Measurements from ENCODE around the gene PLEKHM3. TPM values are rescaled to one million over a fixed set of nuclear protein-coding genes. Genes with fewer than 3 reads are reported as not detected.

Gene PLEKHM3
- total and polyA plus RNA-seq, 2 experiments from 2014 or later, result 3.9 to 8.8 TPM

- Mint-ChIP-seq H3K4me3 (no peak overlapping the region), H3K9me3 (no peaks in the 10 kb centered on the region)
- H3K4me2 ChIP-seq, result 0 out of 2 replicates have a peak overlapping the region, but pooled peaks have one; percentile 51
Observed at GRCh38 chr2:207792244-207792785, 233.0 kb downstream of the PLEKHM3 start.

More at GRCh38 chr2:207792244-207792785, 233.0 kb downstream of the PLEKHM3 start:
- H3K4me1 Mint-ChIP-seq, result peaks cover 21% of the 10 kb centered on the region
- DNase-seq (ENCODE audit: low spot score) (peak; percentile 36), ATAC-seq (peak; percentile 15; the same call in 2 of the 3 replicates)
- no peaks in the 10 kb centered on the region for H3K79me2 ChIP-seq (replicated peaks; ENCODE audit: insufficient read depth)
- H3K36me3 Mint-ChIP-seq (ENCODE audit: low read depth), result no peaks in the 10 kb centered on the region
- H3K27me3 ChIP-seq (ENCODE audit: insufficient read depth), result no peaks in the 10 kb centered on the region
- no peaks in the 10 kb centered on the region for H3K36me3 ChIP-seq (ENCODE audit: insufficient read depth)
- peak overlapping the region; percentile 90; the same call in 1 of the 2 replicates for H2AFZ ChIP-seq
- no peak for TF ChIP-seq ZNF114 (CRISPR knock-in tag; IDR thresholded peaks at IDR 0.05)
- no peak for TF ChIP-seq CTCF (conservative IDR thresholded peaks at IDR 0.05; ENCODE audit: low read depth in 2 of 2)
- no peak for TF ChIP-seq REST (IDR thresholded peaks at IDR 0.05; ENCODE audit: unreplicated experiment)
- no peak for TF ChIP-seq EZH2 (IDR thresholded peaks at IDR 0.05; ENCODE audit: low read depth, unreplicated experiment)
- TF ChIP-seq STAT1 (IDR thresholded peaks at IDR 0.05; ENCODE audit: unreplicated experiment), result no peak
- TF ChIP-seq JUNB (IDR thresholded peaks at IDR 0.05; ENCODE audit: unreplicated experiment), result no peak
- no peak for TF ChIP-seq POLR2AphosphoS5 (IDR thresholded peaks at IDR 0.05; ENCODE audit: low read depth)
- no peak for TF ChIP-seq ETS1 (IDR thresholded peaks at IDR 0.05)
- TF ChIP-seq NANOG (IDR thresholded peaks at IDR 0.05; ENCODE audit: borderline replicate concordance), result no peak
- no peak for TF ChIP-seq ZNF462 (CRISPR knock-in tag; IDR thresholded peaks at IDR 0.05)
- no peak for TF ChIP-seq CREB1 (CRISPR knock-in tag; IDR thresholded peaks at IDR 0.05; ENCODE audit: low read depth)
- TF ChIP-seq ZNF331 (CRISPR knock-in tag; IDR thresholded peaks at IDR 0.05; ENCODE audit: low read depth), result no peak
- TF ChIP-seq EZH2phosphoT487 (IDR thresholded peaks at IDR 0.05; ENCODE audit: unreplicated experiment), result no peak
- no peaks in the 10 kb centered on the region for H3K9me2 ChIP-seq (ENCODE audit: insufficient read depth)
- H3K27me3 Mint-ChIP-seq (ENCODE audit: insufficient read depth, low read depth, poor library complexity), result peaks cover 11% of the 10 kb centered on the region
- H3K27ac ChIP-seq (ENCODE audit: low read depth), result peak overlapping the region; percentile 50; the same call in 1 of the 2 replicates
- peaks cover 25% of the 10 kb centered on the region for H3K4me1 ChIP-seq (ENCODE audit: insufficient read depth)
- H3F3A ChIP-seq (replicated peaks; ENCODE audit: low read depth), result 0 out of 2 replicates have a peak, but pooled peaks cover 6% of the 10 kb centered on the region
- no peaks in the 10 kb centered on the region for H4K20me1 ChIP-seq (replicated peaks; ENCODE audit: insufficient read depth)
- no peak overlapping the region for H3K4me3 ChIP-seq
- peak overlapping the region; percentile 60; the same call in 1 of the 2 replicates for H3K27ac Mint-ChIP-seq

All from GM23338 (cell line).